A549 (cell line): ENCODE results near the gene ECE1. TPM values are rescaled to one million over a fixed set of nuclear protein-coding genes. Genes with fewer than 3 reads are reported as not detected.
A peak's percentile ranks its signal among the peaks of the same experiment; 100 is the strongest.

Source experiments
- BCL3 ChIP-seq: fragments of >200 bp; sonication (Bioruptor Twin); formaldehyde crosslinking; IDR thresholded peaks from 3 replicates; pipeline ENCODE4 v1.6.1; 2016
- BHLHE40 ChIP-seq: IDR thresholded peaks from 2 replicates; pipeline ENCODE4 v1.6.1; 2012; ENCODE audit warnings: low read depth, low read length, inconsistent platforms
- CEBPB ChIP-seq, 2 experiments: fragments of >200 bp in 1 of 2; sonication (Bioruptor Twin) in 1 of 2; formaldehyde crosslinking in 1 of 2; IDR thresholded peaks; 2 replicates each; pipeline ENCODE4 v1.6.1; 2012 to 2016
- CHD4 ChIP-seq: fragments of 200-600 bp; sonication (generic); IDR thresholded peaks from 2 replicates; pipeline ENCODE4 v1.6.1; 2016; ENCODE audit warnings: antibody characterized with exemption, mild to moderate bottlenecking, borderline replicate concordance
- EHF ChIP-seq: fragments of 250-450 bp; sonication (Bioruptor Pico); IDR thresholded peaks from 2 replicates; pipeline ENCODE4 v1.5.0; 2020; ENCODE audit warnings: mild to moderate bottlenecking
- ELK1 ChIP-seq: fragments of 150-350 bp; IDR thresholded peaks from 2 replicates; pipeline ENCODE4 v1.6.1; 2014; ENCODE audit warnings: low read depth, mild to moderate bottlenecking, low read length
- FOSB ChIP-seq: fragments of 250-450 bp; sonication (Bioruptor Pico); IDR thresholded peaks from 2 replicates; pipeline ENCODE4 v1.5.0; 2020; ENCODE audit warnings: mild to moderate bottlenecking, moderate library complexity
- FOSL2 ChIP-seq, 2 experiments: fragments of 450-650 bp in 1 of 2; fragments of >200 bp in 1 of 2; sonication (Bioruptor Twin) in 1 of 2; formaldehyde crosslinking; IDR thresholded peaks; 2 replicates each; pipeline versions ENCODE4 v1.5.0 to v1.6.1; 2016 to 2020; ENCODE audit warnings: mild to moderate bottlenecking in 1 of 2, moderate library complexity in 1 of 2
- GATA3 ChIP-seq: IDR thresholded peaks from 2 replicates; pipeline ENCODE4 v1.6.1; 2012; ENCODE audit warnings: borderline replicate concordance
- HDAC2 ChIP-seq: fragments of 200-600 bp; sonication (generic); IDR thresholded peaks from 2 replicates; pipeline ENCODE4 v1.6.1; 2016
- HEYL ChIP-seq: fragments of 250-450 bp; sonication (Bioruptor Pico); IDR thresholded peaks from 2 replicates; pipeline ENCODE4 v1.8.0; 2021; ENCODE audit warnings: mild to moderate bottlenecking, moderate library complexity
- HOXA7 ChIP-seq: fragments of 250-450 bp; sonication (Bioruptor Pico); IDR thresholded peaks from 2 replicates; pipeline ENCODE4 v1.5.0; 2020; ENCODE audit warnings: mild to moderate bottlenecking, moderate library complexity
- HOXB13 ChIP-seq: fragments of 250-450 bp; sonication (Bioruptor Pico); IDR thresholded peaks from 2 replicates; pipeline ENCODE4 v1.5.0; 2020; ENCODE audit warnings: low read depth, mild to moderate bottlenecking, moderate library complexity
- HOXB5 ChIP-seq: fragments of 250-450 bp; sonication (Bioruptor Pico); IDR thresholded peaks from 2 replicates; pipeline ENCODE4 v1.5.0; 2020; ENCODE audit warnings: mild to moderate bottlenecking, moderate library complexity
- KDM5A ChIP-seq: fragments of 200-600 bp; sonication (generic); IDR thresholded peaks from 2 replicates; pipeline ENCODE4 v1.6.1; 2016; ENCODE audit warnings: antibody characterized with exemption, mild to moderate bottlenecking
- MAZ ChIP-seq: fragments of 150-350 bp; IDR thresholded peaks from 2 replicates; pipeline ENCODE4 v1.6.1; 2014; ENCODE audit warnings: antibody characterized with exemption, low read depth, low read length, borderline replicate concordance
- NFE2L2 ChIP-seq: fragments of 150-350 bp; conservative IDR thresholded peaks from 2 replicates; pipeline ENCODE4 v1.6.1; 2014; ENCODE audit warnings: low read length
- NR3C1 ChIP-seq: fragments of >200 bp; sonication (Bioruptor Twin); formaldehyde crosslinking; IDR thresholded peaks from 3 replicates; pipeline ENCODE4 v1.6.1; 2017
- PHF8 ChIP-seq: fragments of 200-600 bp; sonication (generic); IDR thresholded peaks from 2 replicates; pipeline ENCODE4 v1.6.1; 2016; ENCODE audit warnings: low read depth, mild to moderate bottlenecking, antibody characterized with exemption, moderate library complexity, borderline replicate concordance
- POLR2A ChIP-seq: IDR thresholded peaks from 2 replicates; pipeline ENCODE4 v1.6.1; 2012; ENCODE audit warnings: mild to moderate bottlenecking, low read length
- POLR2AphosphoS2 ChIP-seq: conservative IDR thresholded peaks from 2 replicates; pipeline ENCODE4 v1.6.1; 2012; ENCODE audit warnings: low read length, improper control_type of control experiment, inconsistent platforms
- RCOR1 ChIP-seq: fragments of 150-350 bp; IDR thresholded peaks from 2 replicates; pipeline ENCODE4 v1.6.1; 2014; ENCODE audit warnings: antibody characterized with exemption, low read length, low read depth
- RNF2 ChIP-seq: fragments of 200-600 bp; sonication (generic); IDR thresholded peaks from 2 replicates; pipeline ENCODE4 v1.6.1; 2016; ENCODE audit warnings: low read depth, mild to moderate bottlenecking, antibody characterized with exemption, moderate library complexity, borderline replicate concordance
- SMC3 ChIP-seq: fragments of >200 bp; sonication (Bioruptor Twin); formaldehyde crosslinking; IDR thresholded peaks from 3 replicates; pipeline ENCODE4 v1.6.1; 2018; ENCODE audit warnings: inconsistent platforms
- TP53 ChIP-seq: fragments of 250-450 bp; sonication (Bioruptor Pico); IDR thresholded peaks from 2 replicates; pipeline ENCODE4 v1.5.0; 2021; ENCODE audit warnings: mild to moderate bottlenecking, moderate library complexity
- ZSCAN20 ChIP-seq: fragments of 250-450 bp; sonication (Bioruptor Pico); IDR thresholded peaks from 2 replicates; pipeline ENCODE4 v1.8.0; 2022; ENCODE audit warnings: mild to moderate bottlenecking, moderate library complexity
- polyA plus RNA-seq, 4 experiments: library from polyadenylated mRNA; depleted of rRNA in 3 of 4; stranded (reverse); fragments of >200 nt; fragmentation: RNase III in 1 of 4; extraction: RNeasy Plus Mini Kit Qiagen cat#74134 plus additional on column Dnase treatment in 1 of 4; gene quantifications; 2 replicates in 3 of 4; 3 replicates in 1 of 4; pipeline ENCODE4 v1.2.3, GENCODE V29; 2011 to 2017
- TF ChIP-seq, protein P1 (sequence below): IDR thresholded peaks from 2 replicates; pipeline ENCODE4 v1.6.1; 2012; ENCODE audit warnings: low read depth, borderline replicate concordance
- TF ChIP-seq, protein P2 (sequence below): fragments of >200 bp; sonication (Bioruptor Twin); formaldehyde crosslinking; IDR thresholded peaks from 2 replicates; pipeline ENCODE4 v1.6.1; 2016
- TF ChIP-seq, protein P3 (sequence below): IDR thresholded peaks from 2 replicates; pipeline ENCODE4 v1.6.1; 2012
- TF ChIP-seq, protein P4 (sequence below): fragments of >200 bp; sonication (Bioruptor Twin); formaldehyde crosslinking; IDR thresholded peaks from 3 replicates; pipeline ENCODE4 v1.5.1; 2016

The ECE1 gene
- polyA plus RNA-seq, 2 of the 4 experiments (the other 2 are of a cell fraction) = 45.7 to 86.4 TPM

- TF ChIP-seq ELK1 = no peak
- TF ChIP-seq HOXA7 = no peak
- no peak for TF ChIP-seq GATA3
- no peak for TF ChIP-seq SMC3
- no peak for TF ChIP-seq NR3C1
- TF ChIP-seq TP53 (CRISPR knock-in tag) = no peak
- TF ChIP-seq FOSL2 (IDR thresholded peaks at IDR 0.05) = no peak
- no peak for TF ChIP-seq FOSL2 (CRISPR knock-in tag; IDR thresholded peaks at IDR 0.05)
- 0 out of 3 replicates have a peak, but pooled peaks have one; percentile 37 for TF ChIP-seq BCL3
- TF ChIP-seq HOXB13 (CRISPR knock-in tag) = peak; percentile 16; the same call in 1 of the 2 replicates
- TF ChIP-seq CEBPB (IDR thresholded peaks at IDR 0.05) = no peak
- TF ChIP-seq FOSB = no peak
- TF ChIP-seq NFE2L2 = no peak
- TF ChIP-seq BHLHE40 = no peak
- no peak for TF ChIP-seq HOXB5 (CRISPR knock-in tag)
- TF ChIP-seq ZSCAN20 (CRISPR knock-in tag) = no peak
- TF ChIP-seq HDAC2 = no peak
- TF ChIP-seq, protein P1, sequence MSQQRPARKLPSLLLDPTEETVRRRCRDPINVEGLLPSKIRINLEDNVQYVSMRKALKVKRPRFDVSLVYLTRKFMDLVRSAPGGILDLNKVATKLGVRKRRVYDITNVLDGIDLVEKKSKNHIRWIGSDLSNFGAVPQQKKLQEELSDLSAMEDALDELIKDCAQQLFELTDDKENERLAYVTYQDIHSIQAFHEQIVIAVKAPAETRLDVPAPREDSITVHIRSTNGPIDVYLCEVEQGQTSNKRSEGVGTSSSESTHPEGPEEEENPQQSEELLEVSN = peak; percentile 92
- no peak for TF ChIP-seq CHD4
- no peak for TF ChIP-seq POLR2AphosphoS2
- TF ChIP-seq RNF2 = no peak
- TF ChIP-seq, protein P2, sequence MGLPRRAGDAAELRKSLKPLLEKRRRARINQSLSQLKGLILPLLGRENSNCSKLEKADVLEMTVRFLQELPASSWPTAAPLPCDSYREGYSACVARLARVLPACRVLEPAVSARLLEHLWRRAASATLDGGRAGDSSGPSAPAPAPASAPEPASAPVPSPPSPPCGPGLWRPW = no peak
- TF ChIP-seq POLR2A = peak; percentile 73
- TF ChIP-seq, protein P3, sequence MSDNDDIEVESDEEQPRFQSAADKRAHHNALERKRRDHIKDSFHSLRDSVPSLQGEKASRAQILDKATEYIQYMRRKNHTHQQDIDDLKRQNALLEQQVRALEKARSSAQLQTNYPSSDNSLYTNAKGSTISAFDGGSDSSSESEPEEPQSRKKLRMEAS = peak; percentile 69
- TF ChIP-seq EHF (CRISPR knock-in tag) = no peak
- TF ChIP-seq HEYL = no peak
- TF ChIP-seq MAZ = no peak
- peak; percentile 42; the same call in 1 of the 2 replicates for TF ChIP-seq PHF8
- TF ChIP-seq RCOR1 = no peak
- TF ChIP-seq KDM5A = no peak
- TF ChIP-seq, protein P4, sequence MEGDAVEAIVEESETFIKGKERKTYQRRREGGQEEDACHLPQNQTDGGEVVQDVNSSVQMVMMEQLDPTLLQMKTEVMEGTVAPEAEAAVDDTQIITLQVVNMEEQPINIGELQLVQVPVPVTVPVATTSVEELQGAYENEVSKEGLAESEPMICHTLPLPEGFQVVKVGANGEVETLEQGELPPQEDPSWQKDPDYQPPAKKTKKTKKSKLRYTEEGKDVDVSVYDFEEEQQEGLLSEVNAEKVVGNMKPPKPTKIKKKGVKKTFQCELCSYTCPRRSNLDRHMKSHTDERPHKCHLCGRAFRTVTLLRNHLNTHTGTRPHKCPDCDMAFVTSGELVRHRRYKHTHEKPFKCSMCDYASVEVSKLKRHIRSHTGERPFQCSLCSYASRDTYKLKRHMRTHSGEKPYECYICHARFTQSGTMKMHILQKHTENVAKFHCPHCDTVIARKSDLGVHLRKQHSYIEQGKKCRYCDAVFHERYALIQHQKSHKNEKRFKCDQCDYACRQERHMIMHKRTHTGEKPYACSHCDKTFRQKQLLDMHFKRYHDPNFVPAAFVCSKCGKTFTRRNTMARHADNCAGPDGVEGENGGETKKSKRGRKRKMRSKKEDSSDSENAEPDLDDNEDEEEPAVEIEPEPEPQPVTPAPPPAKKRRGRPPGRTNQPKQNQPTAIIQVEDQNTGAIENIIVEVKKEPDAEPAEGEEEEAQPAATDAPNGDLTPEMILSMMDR = no peak
Measured at GRCh38 chr1:21176586-21177555, 113.4 kb downstream of the ECE1 start, which contains the start of gene EIF4G3 (continued).
